Measurements from ENCODE around the gene PFDN4. TPM values are rescaled to one million over a fixed set of nuclear protein-coding genes. Genes with fewer than 3 reads are reported as not detected.

Gene PFDN4
- total RNA-seq, 1 donor from 2014 or later: 26.8 TPM

- H3K9me3 Mint-ChIP-seq (ENCODE audit: low read depth): peaks cover 3% of the 10 kb centered on the region
- no peaks in the 10 kb centered on the region for H3K4me1 Mint-ChIP-seq (ENCODE audit: low read depth)
- no peak for TF ChIP-seq CTCF (IDR thresholded peaks at IDR 0.05; ENCODE audit: unreplicated experiment)
- no peak overlapping the region for H3K27ac Mint-ChIP-seq
- no peak overlapping the region for H3K4me3 Mint-ChIP-seq (ENCODE audit: low read depth)
- H3K36me3 Mint-ChIP-seq (ENCODE audit: insufficient read depth): no peaks in the 10 kb centered on the region
- DNase-seq (ENCODE audit: low spot score, unreplicated experiment): no peak
- H3K27me3 Mint-ChIP-seq: no peaks in the 10 kb centered on the region
Observed at GRCh38 chr20:54255157-54255556, 47.3 kb downstream of the PFDN4 start.

DNA sequence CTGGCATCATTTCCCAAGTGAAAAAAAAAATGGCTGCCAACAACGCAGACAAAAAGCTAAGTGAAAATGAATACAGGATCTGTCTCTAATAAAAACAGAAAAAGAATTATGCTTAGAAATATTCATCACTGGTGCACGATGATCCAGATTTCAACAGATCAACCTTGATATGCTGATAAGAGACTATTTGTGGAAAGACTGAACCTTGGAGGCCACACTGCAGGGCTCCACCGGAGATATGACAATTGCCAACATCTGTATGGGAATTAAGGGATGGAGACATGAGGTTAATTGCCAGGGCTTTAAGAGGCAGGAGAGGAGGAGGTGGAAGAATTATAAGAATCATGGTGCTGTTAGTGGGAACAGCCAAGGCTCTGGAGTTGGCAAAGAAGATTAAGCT is 48.3 kb downstream of the PFDN4 start:
- Mint-ChIP-seq H3K9me3 (ENCODE audit: low read depth) (no peaks in the 10 kb centered on the region), H3K4me3 (ENCODE audit: low read depth) (no peak overlapping the region), H3K27me3 (no peaks in the 10 kb centered on the region), H3K27ac (no peak overlapping the region), H3K4me1 (ENCODE audit: low read depth) (no peaks in the 10 kb centered on the region), H3K36me3 (ENCODE audit: insufficient read depth) (no peaks in the 10 kb centered on the region)
- no peak for TF ChIP-seq CTCF (IDR thresholded peaks at IDR 0.05; ENCODE audit: unreplicated experiment)
- DNase-seq (ENCODE audit: low spot score, unreplicated experiment): no peak

DNA sequence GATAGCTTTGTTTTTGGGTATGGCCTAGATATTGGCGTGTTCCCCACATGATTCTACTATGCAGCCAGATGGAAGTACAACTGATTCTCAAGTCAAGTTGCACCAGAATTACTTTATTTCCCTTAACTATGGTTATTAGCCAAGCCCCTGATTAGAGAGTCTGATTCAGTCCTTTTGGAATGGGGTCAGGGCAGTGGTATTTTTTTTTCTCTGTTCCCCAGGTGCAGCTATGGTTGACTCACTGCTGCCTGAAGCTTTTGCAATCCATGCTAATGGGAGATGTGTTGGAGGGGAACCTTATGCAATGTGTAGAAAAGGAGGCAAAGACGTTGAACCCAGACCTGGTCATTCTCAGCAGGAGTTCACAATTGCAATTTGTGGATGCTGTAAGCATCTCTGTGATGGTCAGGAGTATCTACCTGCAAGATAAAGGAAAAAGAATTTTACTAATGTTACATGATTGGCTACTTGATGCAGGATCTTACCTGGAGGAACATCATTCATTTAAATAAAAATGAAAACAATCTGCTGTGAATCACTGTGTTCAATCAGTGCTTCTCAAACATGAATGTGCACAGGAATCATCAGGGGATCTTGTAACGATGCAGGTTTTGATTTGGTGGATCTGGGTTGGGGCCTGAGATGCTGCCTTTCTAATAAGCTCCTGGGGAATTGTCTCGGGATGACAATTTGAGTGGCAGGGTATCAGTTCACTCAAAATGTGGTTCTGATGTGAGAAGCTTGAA is 49.4 kb downstream of the PFDN4 start:
- Mint-ChIP-seq H3K4me1 (ENCODE audit: low read depth) (no peaks in the 10 kb centered on the region), H3K4me3 (ENCODE audit: low read depth) (no peak overlapping the region), H3K9me3 (ENCODE audit: low read depth) (no peaks in the 10 kb centered on the region), H3K36me3 (ENCODE audit: insufficient read depth) (no peaks in the 10 kb centered on the region), H3K27me3 (no peaks in the 10 kb centered on the region), H3K27ac (no peak overlapping the region)
- TF ChIP-seq CTCF (IDR thresholded peaks at IDR 0.05; ENCODE audit: unreplicated experiment): no peak
- DNase-seq (ENCODE audit: low spot score, unreplicated experiment): no peak

DNA sequence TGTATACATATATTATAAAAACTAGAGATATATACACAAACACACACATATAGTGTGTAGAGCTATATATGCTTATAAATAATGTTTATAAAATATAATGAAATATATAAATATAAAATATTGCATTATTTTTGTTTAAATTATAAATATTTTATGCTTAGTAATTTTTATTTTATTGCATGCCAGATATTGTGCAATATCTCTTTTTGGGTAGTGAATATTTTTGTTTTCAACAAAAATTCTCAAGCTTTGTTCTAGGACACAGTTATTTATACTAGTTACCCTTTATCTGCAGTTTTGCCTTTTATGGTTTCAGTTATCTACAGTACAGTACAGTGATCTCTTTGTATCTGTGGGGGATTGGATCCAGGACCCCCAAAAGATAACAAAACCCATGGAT is 52.2 kb downstream of the PFDN4 start:
- Mint-ChIP-seq H3K36me3 (ENCODE audit: insufficient read depth) (no peaks in the 10 kb centered on the region), H3K27ac (no peak overlapping the region), H3K9me3 (ENCODE audit: low read depth) (no peaks in the 10 kb centered on the region), H3K4me1 (ENCODE audit: low read depth) (no peaks in the 10 kb centered on the region), H3K27me3 (no peaks in the 10 kb centered on the region), H3K4me3 (ENCODE audit: low read depth) (no peak overlapping the region)
- no peak for TF ChIP-seq CTCF (IDR thresholded peaks at IDR 0.05; ENCODE audit: unreplicated experiment)
- DNase-seq (ENCODE audit: low spot score, unreplicated experiment): no peak

- no peak for DNase-seq (ENCODE audit: low spot score, unreplicated experiment)
- no peak overlapping the region for H3K4me3 Mint-ChIP-seq (ENCODE audit: low read depth)
Observed at GRCh38 chr20:54262671-54263070, 54.8 kb downstream of the PFDN4 start.

More at GRCh38 chr20:54262671-54263070, 54.8 kb downstream of the PFDN4 start:
- H3K27me3 Mint-ChIP-seq: no peaks in the 10 kb centered on the region
- no peak for TF ChIP-seq CTCF (IDR thresholded peaks at IDR 0.05; ENCODE audit: unreplicated experiment)
- peaks cover 6% of the 10 kb centered on the region for H3K4me1 Mint-ChIP-seq (ENCODE audit: low read depth)
- H3K36me3 Mint-ChIP-seq (ENCODE audit: insufficient read depth): no peaks in the 10 kb centered on the region
- H3K27ac Mint-ChIP-seq: no peak overlapping the region
- H3K9me3 Mint-ChIP-seq (ENCODE audit: low read depth): no peaks in the 10 kb centered on the region
